Endothelial cell of umbilical vein (primary cell): ENCODE measurements around the gene ZFP90. TPM values are rescaled to one million over a fixed set of nuclear protein-coding genes. Genes with fewer than 3 reads are reported as not detected.

Experiments used
- BruUV-seq: library from RNA; stranded (reverse); fragments of 400-500 nt; replicated peaks from 2 replicates; lab custom pipeline; 2021; lab: Mats Ljungman, UMichigan
- CTCF ChIA-PET: fragments of 300-600, 350-600 bp; sonication (Branson Sonifier 250); formaldehyde crosslinking; loops from one replicate; lab custom pipeline; 2021; ENCODE audit warnings: antibody characterized with exemption, inconsistent platforms; lab: Charles Lee
- POLR2A ChIA-PET: fragments of 300-600, 350-600 bp; sonication (Branson Sonifier 250); formaldehyde crosslinking; loops from one replicate; lab custom pipeline; 2021; ENCODE audit warnings: antibody characterized with exemption, inconsistent platforms; lab: Charles Lee
- DNase-seq: peaks from one replicate; pipeline ENCODE4 v3.0.0-alpha.2; 2011; ENCODE audit warnings: low read depth, low spot score
- FAIRE-seq: peaks from 2 replicates; lab custom pipeline; 2011; peaks lifted over from hg19 to GRCh38; lab: Jason Lieb, UNC
- H2AFZ ChIP-seq: 2 replicates; pipeline ENCODE4 v1.6.0; 2012; ENCODE audit warnings: low read depth, low read length, control low read depth, inconsistent platforms
- H3K27ac ChIP-seq: 2 replicates; pipeline ENCODE4 v1.5.1; 2011; ENCODE audit warnings: low read depth, mild to moderate bottlenecking, control low read depth, low read length, moderate library complexity; ENCODE audit not compliant: insufficient read depth
- H3K27me3 ChIP-seq, 2 experiments: 2 replicates each; pipeline versions ENCODE4 v1.6.0 to v1.6.1; 2011; ENCODE audit warnings: low read length in 2 of 2, mixed read lengths in 1 of 2; ENCODE audit not compliant: control insufficient read depth in 2 of 2, insufficient read depth in 2 of 2
- H3K36me3 ChIP-seq, 2 experiments: 2 replicates in 1 of 2; 3 replicates in 1 of 2; pipeline ENCODE4 v1.5.1; 2011; ENCODE audit warnings: low read length in 2 of 2, mild to moderate bottlenecking in 1 of 2, moderate library complexity in 1 of 2; ENCODE audit not compliant: control insufficient read depth in 2 of 2, insufficient read depth in 2 of 2; ENCODE audit errors: extremely low read depth in 1 of 2
- H3K4me1 ChIP-seq: 3 replicates; pipeline ENCODE4 v1.5.1; 2011; ENCODE audit warnings: mild to moderate bottlenecking, low read length; ENCODE audit not compliant: control insufficient read depth, insufficient read depth; ENCODE audit errors: extremely low read depth
- H3K4me2 ChIP-seq: 2 replicates; pipeline ENCODE4 v1.6.1; 2011; ENCODE audit warnings: low read length, control low read depth, mixed read lengths; ENCODE audit not compliant: insufficient read depth
- H3K4me3 ChIP-seq, 3 experiments: fragments of 200-600 bp in 1 of 3; sonication (generic), shearing (Covaris generic) in 1 of 3; replicated peaks in 1 of 3; 2 replicates each; pipeline ENCODE4 v1.5.1; 2011 to 2016; ENCODE audit warnings: control low read depth in 3 of 3, low read length in 3 of 3, mild to moderate bottlenecking in 2 of 3, inconsistent platforms in 1 of 3, low read depth in 1 of 3, moderate library complexity in 1 of 3; ENCODE audit not compliant: insufficient read depth in 1 of 3
- H3K79me2 ChIP-seq: 2 replicates; pipeline ENCODE4 v1.6.0; 2012; ENCODE audit warnings: low read length, inconsistent platforms; ENCODE audit not compliant: control insufficient read depth, insufficient read depth
- H3K9ac ChIP-seq: replicated peaks from 2 replicates; pipeline ENCODE3; 2011; ENCODE audit warnings: low read length, control low read depth; ENCODE audit not compliant: insufficient read depth; ENCODE audit errors: extremely low read depth
- H3K9me1 ChIP-seq: replicated peaks from 3 replicates; pipeline ENCODE4 v1.6.0; 2011; ENCODE audit warnings: mild to moderate bottlenecking, low read length; ENCODE audit not compliant: control insufficient read depth, insufficient read depth; ENCODE audit errors: extremely low read depth
- H3K9me3 ChIP-seq: replicated peaks from 2 replicates; pipeline ENCODE4 v1.5.1; 2012; ENCODE audit warnings: low read length, inconsistent platforms; ENCODE audit not compliant: control insufficient read depth, insufficient read depth
- H4K20me1 ChIP-seq: replicated peaks from 2 replicates; pipeline ENCODE3; 2011; ENCODE audit warnings: mild to moderate bottlenecking, low read length; ENCODE audit not compliant: control insufficient read depth, insufficient read depth; ENCODE audit errors: extremely low read depth
- EZH2 ChIP-seq: IDR thresholded peaks from 2 replicates; pipeline ENCODE4 v1.6.1; 2012; ENCODE audit warnings: borderline replicate concordance, low read depth, mild to moderate bottlenecking, moderate library complexity, low read length, inconsistent platforms; ENCODE audit not compliant: severe bottlenecking
- MYC ChIP-seq: IDR thresholded peaks from one replicate; pipeline ENCODE4 v1.6.1; 2011; ENCODE audit warnings: mild to moderate bottlenecking, low read depth, low read length
- POLR2A ChIP-seq: IDR thresholded peaks from 2 replicates; pipeline ENCODE4 v1.6.1; 2012; ENCODE audit warnings: low read depth, mild to moderate bottlenecking, control low read depth, low read length
- POLR2AphosphoS5 ChIP-seq: IDR thresholded peaks from 2 replicates; pipeline ENCODE4 v1.6.1; 2012; ENCODE audit warnings: low read depth, mild to moderate bottlenecking, control low read depth, low read length, moderate library complexity; ENCODE audit not compliant: insufficient read depth
- dilution Hi-C: fragments of 300-500 bp; cut with MboI; formaldehyde crosslinking; loops from one replicate; pipeline ENCODE4 v1.15.0; 2019; ENCODE audit warnings: low sequenced_read_pairs; ENCODE audit not compliant: extremely low pct_ligation_motif_present
- intact Hi-C: fragments of 100-400 bp; cut with micrococcal nuclease; formaldehyde crosslinking; loops from one replicate; pipeline ENCODE4 v1.10.0; 2022
- polyA plus RNA-seq, 4 experiments: library from polyadenylated mRNA; depleted of rRNA in 3 of 4; stranded (reverse) in 3 of 4; unstranded in 1 of 4; fragments of >200 nt; gene quantifications; 2 replicates each; pipeline versions ENCODE4 v1.2.1 to v1.2.3, GENCODE V29; 2011 to 2012; ENCODE audit warnings: missing spikeins in 1 of 4
- total RNA-seq: library from RNA; stranded (reverse); gene quantifications from 2 replicates; pipeline ENCODE4 v1.2.3, GENCODE V29; 2021
- TF ChIP-seq, protein P1 (sequence below): IDR thresholded peaks from 2 replicates; pipeline ENCODE4 v1.6.1; 2011; ENCODE audit not compliant: insufficient read depth, insufficient read length
- TF ChIP-seq, protein P2 (sequence below), 2 donors: IDR thresholded peaks; 1 replicate in 1 of 2; 2 replicates in 1 of 2; pipeline ENCODE4 v1.5.1; 2011; ENCODE audit warnings: low read length in 2 of 2, mild to moderate bottlenecking in 2 of 2, moderate library complexity in 2 of 2, control low read depth in 1 of 2, inconsistent platforms in 1 of 2, low read depth in 1 of 2; ENCODE audit not compliant: insufficient read depth in 1 of 2; ENCODE audit errors: extremely low read depth in 1 of 2

Gene ZFP90
- total and polyA plus RNA-seq, 2 donors (not counting 3 experiments of a cell fraction or from before 2014, with no cell fraction given): 10.9 to 22.4 TPM

DNA sequence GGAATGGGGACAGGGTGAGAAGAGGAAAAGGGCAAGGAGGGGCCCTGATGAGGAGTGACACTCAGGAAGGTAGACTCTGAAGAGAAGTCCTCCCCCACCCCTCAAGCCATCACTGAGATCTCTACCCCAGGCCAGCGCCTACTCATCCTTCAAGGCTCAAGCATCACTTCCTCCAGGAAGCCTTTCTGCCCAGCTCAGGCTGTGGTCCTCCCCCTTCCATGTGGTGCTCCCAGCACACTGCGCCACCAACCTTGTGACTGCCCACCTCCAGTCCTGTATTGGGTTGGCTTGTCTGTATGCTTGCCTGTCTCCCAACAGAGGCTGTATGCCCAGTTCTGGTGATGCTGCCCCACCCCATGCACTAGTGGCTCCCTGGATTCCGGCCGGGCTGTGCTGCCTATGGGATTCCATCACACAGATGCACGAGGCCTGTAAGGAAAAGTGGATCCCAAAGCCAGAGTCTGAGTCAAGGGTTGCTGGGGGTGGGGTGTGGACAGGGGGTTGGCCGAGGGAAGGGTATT lies 19.8 kb upstream of the ZFP90 start:
- ChIA-PET POLR2A (interaction anchor here (0.8 kb wide), 1 partner anchor 174 kb away, joined by 6 read pairs; no protein-coding TSS in a partner anchor), CTCF (interaction anchor here (1.6 kb wide), 1 partner anchor 122 kb away, joined by 5 read pairs; no protein-coding TSS in a partner anchor)
- Histone ChIP-seq H3K4me1 (peaks cover 4% of the 10 kb centered on the region), H3K9me1 (no peaks in the 10 kb centered on the region), H3K9ac (no peak overlapping the region), H3K9me3 (no peaks in the 10 kb centered on the region), H3K4me3 (no peak overlapping the region), H4K20me1 (no peaks in the 10 kb centered on the region), H3K4me2 (no peak overlapping the region), H3K27ac (no peak overlapping the region), H3K36me3 (no peaks in the 10 kb centered on the region), H3K79me2 (no peaks in the 10 kb centered on the region), H3K27me3 (no peaks in the 10 kb centered on the region), H2AFZ (no peak overlapping the region)
- no peak for TF ChIP-seq EZH2
- no peak for TF ChIP-seq POLR2A
- TF ChIP-seq, protein P1, sequence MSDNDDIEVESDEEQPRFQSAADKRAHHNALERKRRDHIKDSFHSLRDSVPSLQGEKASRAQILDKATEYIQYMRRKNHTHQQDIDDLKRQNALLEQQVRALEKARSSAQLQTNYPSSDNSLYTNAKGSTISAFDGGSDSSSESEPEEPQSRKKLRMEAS: no peak
- TF ChIP-seq MYC: no peak
- TF ChIP-seq, protein P2, sequence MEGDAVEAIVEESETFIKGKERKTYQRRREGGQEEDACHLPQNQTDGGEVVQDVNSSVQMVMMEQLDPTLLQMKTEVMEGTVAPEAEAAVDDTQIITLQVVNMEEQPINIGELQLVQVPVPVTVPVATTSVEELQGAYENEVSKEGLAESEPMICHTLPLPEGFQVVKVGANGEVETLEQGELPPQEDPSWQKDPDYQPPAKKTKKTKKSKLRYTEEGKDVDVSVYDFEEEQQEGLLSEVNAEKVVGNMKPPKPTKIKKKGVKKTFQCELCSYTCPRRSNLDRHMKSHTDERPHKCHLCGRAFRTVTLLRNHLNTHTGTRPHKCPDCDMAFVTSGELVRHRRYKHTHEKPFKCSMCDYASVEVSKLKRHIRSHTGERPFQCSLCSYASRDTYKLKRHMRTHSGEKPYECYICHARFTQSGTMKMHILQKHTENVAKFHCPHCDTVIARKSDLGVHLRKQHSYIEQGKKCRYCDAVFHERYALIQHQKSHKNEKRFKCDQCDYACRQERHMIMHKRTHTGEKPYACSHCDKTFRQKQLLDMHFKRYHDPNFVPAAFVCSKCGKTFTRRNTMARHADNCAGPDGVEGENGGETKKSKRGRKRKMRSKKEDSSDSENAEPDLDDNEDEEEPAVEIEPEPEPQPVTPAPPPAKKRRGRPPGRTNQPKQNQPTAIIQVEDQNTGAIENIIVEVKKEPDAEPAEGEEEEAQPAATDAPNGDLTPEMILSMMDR (IDR thresholded peaks at IDR 0.05; ENCODE audit: extremely low read depth in 1 of 2, insufficient read depth in 1 of 2, low read depth in 1 of 2, low read length in 2 of 2): no peak
- no peak for TF ChIP-seq POLR2AphosphoS5
- no TSS peak for BruUV-seq
- DNase-seq (no peak), FAIRE-seq (no peak)
- intact Hi-C loops: no loop called here
- dilution Hi-C loops: no loop called here
